HL-60/S4 (cell line): ENCODE results near the gene CCNF.
"Not testable (repeated sequence)": the region's sequence is repeated elsewhere in the genome, so short reads cannot be mapped to it uniquely, and the experiment has no call there.

Experiments
- in situ Hi-C: fragments of 300-500 bp; cut with MboI; formaldehyde crosslinking; loops from 2 replicates; pipeline ENCODE4 v1.14.3; 2022; ENCODE audit warnings: low sequenced_read_pairs

Gene CCNF

GRCh38 chr16:2429034-2429770, at the start of gene CCNF:
CCNF (plus strand) TSS chr16:2429447; CDS start chr16:2429482, 35 bp downstream.
- in situ Hi-C loops: no loop called here

GRCh38 chr16:2383501-2383900, 45.7 kb upstream of the CCNF start:
- in situ Hi-C loops: no loop called here

DNA sequence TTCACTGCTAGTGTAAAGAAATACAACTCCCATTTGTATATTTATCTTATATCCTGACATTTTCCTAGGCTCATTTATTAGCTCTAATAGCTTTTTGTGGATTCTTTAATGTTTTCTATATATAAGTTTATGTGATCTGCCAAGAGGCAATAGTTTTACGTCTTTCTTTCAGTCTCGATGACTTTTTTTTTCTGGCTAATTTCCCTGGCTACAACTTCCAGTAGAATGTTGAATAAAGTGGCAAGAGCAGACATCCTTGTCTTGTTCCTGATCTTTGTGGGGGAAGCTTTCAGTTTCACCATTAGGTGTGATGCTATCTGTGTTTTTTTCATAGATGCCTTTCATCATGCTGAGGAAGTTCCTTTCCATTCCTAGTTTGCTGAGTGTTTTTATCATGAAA, 44.8 kb upstream of the CCNF start:
- in situ Hi-C loops: no loop called here

DNA sequence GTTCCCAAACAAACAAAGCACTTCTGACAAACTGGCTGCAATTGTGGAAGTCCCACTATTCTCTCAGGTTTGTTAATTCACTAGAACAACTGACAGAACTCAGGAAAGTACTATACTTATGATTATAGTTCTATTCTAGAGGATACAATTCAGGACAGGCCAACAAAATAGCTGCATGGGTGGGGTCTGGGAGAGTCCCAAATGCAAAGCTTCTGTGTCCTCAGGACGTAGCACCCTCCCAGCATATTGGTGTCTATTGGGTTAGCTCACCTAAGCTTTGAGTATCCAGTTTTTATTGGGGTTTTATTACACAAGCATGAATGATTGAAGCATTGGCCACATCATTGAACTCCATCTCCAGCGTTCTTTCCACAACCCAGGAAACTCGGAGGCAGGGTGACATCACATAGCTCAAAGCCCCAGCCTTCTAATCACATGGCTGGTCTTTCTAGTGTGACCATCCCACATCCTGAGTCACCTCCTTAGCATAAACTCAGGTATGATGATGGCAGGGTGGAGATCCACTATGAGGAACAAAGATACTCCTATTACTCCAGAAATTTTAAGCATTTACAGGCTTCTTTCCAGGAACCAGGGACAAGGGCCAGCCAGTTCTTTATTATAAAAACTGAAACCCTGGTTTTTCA, 43.9 kb upstream of the CCNF start:
- in situ Hi-C loops: no loop called here

GRCh38 chr16:2385982-2386381, 43.3 kb upstream of the CCNF start:
- in situ Hi-C loops: not testable (repeated sequence)

GRCh38 chr16:2386990-2387389, 42.3 kb upstream of the CCNF start:
- in situ Hi-C loops: no loop called here

DNA sequence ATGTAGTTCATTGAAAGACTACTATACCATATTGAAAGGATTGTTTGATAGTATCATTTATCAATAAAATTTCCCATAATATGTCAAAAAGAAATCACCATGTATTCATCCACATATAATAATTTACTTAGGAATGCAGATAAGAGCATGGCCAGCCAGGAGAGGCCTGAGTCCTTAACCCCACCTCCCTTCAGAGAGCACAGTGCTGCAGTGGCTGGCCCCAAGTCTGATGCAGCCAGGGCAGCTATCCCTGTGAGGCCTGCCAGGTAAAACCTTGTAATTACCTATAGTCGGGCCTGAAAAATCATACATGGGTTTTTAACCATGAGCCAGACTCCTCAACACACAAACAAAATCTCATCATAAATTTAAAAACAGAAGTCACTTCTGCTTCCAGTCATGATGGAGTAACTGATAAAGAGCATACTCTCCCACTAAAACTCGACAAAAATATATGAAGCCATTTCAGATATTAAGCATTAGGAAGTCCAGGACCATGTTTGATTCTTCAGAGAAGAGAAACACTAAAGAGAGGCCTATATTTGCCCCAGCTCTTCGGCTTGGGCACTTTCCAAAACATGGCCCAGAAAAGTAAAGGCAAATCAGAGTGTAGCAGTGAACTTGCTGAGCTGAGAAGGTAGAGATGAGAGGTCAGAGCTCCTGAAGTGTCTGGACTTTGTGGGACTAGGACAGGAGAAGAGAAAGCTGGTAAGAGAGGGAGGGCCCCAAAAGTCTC, 40.9 kb upstream of the CCNF start:
- in situ Hi-C loops: no loop called here

DNA sequence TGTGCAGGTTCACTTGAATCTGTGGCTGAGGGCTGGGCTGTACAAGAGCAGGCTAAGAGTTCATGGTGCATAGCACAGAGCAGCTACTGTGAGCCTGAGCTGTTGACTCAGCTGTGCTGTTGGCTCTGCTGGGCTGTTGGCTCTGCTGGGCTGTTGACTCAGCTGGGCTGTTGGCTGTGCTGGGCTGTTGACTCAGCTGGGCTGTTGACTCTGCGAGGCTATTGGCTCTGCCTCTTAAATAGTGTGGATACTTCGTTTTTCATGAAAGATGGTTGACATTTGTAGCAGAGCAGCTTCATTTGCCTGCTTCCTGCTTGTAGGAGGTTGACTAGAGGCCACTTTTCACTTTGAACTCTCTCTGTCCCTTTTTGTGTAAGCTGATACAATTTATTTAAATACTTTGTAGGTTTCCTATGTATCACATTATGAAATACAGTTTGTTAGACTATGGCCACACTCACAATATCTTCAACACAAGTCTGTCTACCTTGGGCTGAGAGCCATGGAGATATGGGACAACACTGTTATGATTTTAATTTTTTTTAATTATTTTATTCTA, 40.3 kb upstream of the CCNF start:
- in situ Hi-C loops: no loop called here

GRCh38 chr16:2392025-2392424, 37.2 kb upstream of the CCNF start:
- in situ Hi-C loops: no loop called here

DNA sequence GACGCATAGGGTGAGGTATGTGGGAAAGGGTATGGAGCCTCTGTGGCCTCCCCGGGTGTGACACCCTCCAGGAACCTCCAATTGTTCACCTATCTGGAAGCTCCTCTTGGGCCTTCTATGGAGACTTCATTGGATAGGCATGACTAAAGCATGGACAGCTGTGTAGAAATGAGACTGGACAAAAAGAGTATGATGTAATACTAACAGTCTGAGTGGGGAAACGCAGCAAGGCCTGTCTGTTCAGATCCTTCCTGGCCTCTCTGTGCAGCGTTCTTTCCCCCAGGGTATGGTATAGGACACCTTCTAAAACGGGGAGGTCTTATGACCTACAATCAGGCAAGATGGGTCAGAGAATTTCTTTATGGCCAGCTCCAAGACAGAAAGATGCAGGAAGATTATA, 30.7 kb upstream of the CCNF start:
- in situ Hi-C loops: no loop called here

DNA sequence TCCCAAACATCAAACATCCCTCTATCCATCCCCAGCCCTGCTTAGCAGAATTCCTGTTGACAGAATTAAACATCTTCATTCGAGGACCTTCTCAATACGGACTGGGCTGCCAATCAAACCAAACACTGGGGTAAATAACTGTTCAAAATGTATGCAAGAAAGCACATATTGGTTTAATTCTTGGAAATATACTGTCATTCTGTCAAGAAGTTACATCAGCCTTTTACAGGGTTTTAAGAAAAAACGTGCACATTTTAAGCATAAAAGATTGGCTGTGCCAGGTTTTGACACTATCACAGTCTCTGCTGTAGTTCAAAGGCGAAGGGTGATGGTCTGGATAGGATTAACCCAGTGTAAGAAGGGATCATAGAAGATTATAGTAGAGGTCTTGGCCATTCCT, 25.1 kb upstream of the CCNF start:
- in situ Hi-C loops: no loop called here

GRCh38 chr16:2415085-2415484, 14.2 kb upstream of the CCNF start:
- in situ Hi-C loops: no loop called here

- in situ Hi-C loops: no loop called here
These were observed 9.2 kb upstream of the CCNF start for GRCh38 chr16:2420035-2420434.

- in situ Hi-C loops: no loop called here
These were observed 7.0 kb upstream of the CCNF start for GRCh38 chr16:2422123-2422867.

- in situ Hi-C loops: no loop called here
These were observed 4.9 kb upstream of the CCNF start for GRCh38 chr16:2424061-2425007.

GRCh38 chr16:2425008-2425518, 4.2 kb upstream of the CCNF start:
- in situ Hi-C loops: no loop called here

- in situ Hi-C loops: no loop called here
These were observed 3.3 kb upstream of the CCNF start for GRCh38 chr16:2425825-2426430.

GRCh38 chr16:2426941-2427361, 2.3 kb upstream of the CCNF start:
- in situ Hi-C loops: no loop called here

- in situ Hi-C loops: no loop called here
These were observed 1.7 kb upstream of the CCNF start for GRCh38 chr16:2427526-2427925.
